HG03469 (cell line): ENCODE data around the gene PHTF2.
"Not testable (repeated sequence)": the region's sequence is repeated elsewhere in the genome, so short reads cannot be mapped to it uniquely, and the experiment has no call there.

Experiments
- ATAC-seq: cut with Tn5 transposase; IDR thresholded peaks from one replicate; pipeline ENCODE4 v1.9.1; 2021; ENCODE audit warnings: mild to moderate bottlenecking, moderate library complexity, moderate number of reproducible peaks; ENCODE audit not compliant: unreplicated experiment

The PHTF2 gene

DNA sequence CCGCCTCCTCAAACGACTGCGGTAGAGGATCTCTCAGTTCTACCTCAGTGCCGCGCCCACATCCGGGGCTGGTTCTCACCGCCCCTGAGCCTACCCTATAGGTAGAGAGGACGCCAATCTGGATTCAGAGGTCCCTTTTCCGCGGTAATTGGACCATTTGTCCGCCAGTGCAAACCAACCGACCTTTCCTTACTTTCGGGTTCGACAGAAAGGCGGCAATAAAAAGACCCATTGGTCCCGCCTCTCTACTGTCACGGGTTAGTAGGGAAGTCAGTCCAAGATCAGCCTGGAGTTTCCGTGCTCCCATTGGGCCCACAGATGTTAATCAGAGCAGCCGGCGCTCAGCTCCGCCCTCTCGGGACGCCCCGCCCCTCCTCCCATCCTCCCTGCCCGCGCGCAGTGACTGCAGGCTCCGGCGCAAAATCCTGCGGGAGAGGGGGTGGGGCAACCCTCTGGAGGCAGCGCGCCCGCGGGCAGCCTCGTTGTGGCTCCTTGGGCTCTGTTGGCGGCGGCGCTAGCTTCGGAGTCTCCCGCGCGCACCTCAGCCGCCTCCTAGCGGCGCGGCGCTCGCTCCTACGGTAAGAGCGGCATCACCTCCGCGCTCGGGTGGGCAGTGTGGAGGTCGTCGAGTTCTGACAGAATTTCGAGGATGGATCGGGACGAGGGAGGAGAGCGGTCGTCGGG lies at the start of gene PHTF2, which contains the start of gene TMEM60:
Gene PHTF2, plus strand, starts transcription at position 380 of the 684 bp plus-strand sequence.
Gene TMEM60, minus strand, starts transcription at position 41 of the 684 bp plus-strand sequence. CDS start 4,061 bp downstream, outside the sequence.
- ATAC-seq, result peak; percentile 80

DNA sequence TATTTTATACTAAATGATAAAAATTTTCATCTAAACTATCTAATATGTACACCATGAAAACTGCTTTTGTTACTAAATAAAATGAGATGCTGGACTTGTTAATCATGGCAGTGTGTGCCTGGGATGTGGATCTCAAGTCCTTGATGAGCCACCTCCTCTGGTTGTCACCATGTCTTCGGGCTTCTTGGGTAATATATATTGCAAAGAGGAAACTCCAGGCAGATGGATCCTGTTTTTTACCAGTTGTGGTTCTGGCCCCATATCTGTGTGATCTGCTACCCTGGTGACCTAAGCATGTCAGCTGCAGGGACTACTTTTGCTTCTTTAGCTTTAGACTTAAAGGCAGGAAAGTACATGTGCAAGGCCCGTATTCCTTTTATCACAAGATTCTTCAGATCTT lies 46.6 kb upstream of the PHTF2 start:
- ATAC-seq, result no peak

DNA sequence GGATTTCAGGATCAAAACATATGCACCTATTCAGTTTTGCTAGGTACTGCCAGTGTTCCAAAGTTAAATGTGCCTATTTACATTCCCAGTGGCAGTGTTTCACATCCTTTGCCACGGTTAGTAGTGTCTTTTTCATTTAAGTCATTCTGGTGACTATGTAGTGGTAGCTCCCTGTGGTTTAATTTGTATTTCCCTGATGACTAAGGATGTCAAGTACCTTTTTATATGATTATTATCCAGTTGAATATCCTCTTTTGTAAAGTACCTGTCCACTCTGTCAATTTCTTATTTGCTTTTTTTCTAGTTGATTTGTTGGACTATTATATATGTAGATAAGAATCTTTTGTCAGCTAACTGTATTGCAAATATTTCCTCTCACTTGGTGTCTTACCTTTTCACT lies 45.4 kb upstream of the PHTF2 start:
- no peak for ATAC-seq

DNA sequence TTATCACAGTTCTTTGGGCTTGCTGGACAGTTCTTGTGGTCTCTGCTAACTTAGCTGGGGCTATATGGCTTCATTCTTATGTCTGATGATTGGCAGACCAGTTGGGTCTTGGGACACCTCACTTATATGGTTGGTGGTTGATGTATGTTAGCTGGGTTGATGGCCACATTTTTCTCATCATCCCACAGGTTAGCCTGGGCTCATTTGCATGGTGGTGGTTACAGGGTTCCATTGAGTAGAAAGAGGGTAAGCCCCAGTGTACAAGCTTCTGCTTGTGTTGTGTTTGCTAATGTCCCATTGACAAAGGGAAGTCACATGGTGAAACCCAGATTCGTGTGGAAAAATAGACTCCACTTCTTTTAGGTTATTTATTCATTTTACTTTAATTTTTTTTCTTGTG lies 41.0 kb upstream of the PHTF2 start:
- peak; percentile 90 for ATAC-seq

DNA sequence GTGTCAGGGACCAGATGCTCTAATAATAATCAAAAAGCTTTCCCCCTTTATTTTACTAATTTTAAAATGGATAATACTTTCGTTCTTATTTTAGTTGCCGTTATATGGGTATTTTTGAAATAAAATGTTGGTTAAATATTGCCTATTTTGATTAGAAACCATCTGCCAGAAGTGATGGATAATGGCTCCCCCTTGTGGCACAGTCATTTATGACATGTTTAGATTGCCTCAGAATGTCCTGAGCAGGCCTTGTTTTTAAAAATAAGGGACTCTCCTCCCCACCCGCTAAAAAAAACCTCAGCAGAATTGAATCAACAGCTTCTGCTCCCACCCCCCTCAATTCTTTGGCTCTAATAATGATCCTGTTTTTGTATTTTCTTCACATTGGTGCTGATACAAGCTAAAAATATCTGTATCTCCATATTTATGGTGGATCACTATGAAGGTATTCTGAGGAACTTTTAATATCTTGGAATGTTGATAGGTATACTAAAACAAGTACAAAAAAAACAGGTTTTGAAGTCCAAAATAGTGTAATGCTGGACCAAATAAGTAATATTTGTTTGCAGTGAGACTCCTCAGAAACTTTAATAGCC lies 39.2 kb upstream of the PHTF2 start:
- no peak for ATAC-seq

DNA sequence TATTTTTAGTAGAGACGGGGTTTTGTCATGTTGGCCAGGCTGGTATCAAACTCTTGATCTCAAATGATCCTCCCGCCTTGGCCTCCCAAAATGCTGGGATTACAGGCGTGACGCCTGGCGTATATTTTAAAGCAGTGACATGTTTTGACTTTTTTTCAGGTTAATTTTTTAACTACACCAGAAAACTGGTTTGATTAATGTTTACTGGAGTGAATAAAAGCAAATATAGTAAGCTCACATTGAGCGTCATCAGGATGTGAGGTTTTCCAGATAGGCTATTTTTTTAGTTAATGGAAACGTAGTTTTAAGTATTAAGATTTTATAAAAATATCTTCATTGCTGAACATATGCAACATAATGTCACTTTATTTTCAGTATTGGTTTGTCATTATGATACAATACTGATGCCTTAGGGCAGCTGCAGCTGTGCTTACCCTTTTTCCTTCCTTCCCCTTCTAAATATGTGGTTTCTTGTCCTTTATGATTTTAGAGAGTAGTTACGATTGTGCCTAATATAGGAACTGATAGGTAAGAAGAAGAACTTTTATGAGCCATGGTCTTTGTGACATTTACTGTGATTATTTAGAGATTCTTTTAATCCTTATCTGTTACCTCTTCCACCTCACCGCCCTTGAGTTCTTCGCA lies 37.6 kb upstream of the PHTF2 start:
- ATAC-seq, result no peak

DNA sequence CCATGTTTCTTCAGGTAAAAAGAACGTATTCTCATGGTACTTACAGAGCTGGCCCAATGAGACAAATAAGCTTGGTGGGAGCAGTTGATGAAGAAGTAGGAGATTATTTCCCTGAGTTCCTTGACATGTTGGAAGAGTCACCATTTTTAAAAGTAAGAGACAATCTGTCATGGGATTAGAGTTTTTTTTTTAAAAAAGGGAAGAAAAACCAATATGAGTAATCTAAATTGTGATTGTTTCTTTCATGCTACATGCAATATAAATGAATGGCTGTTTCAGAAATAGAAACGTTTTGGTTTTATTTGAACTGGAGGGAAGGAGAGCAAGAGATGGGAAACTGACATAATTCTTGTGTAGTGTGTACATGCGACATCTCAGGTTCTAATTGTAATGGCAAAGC lies 33.1 kb upstream of the PHTF2 start:
- ATAC-seq, result no peak

DNA sequence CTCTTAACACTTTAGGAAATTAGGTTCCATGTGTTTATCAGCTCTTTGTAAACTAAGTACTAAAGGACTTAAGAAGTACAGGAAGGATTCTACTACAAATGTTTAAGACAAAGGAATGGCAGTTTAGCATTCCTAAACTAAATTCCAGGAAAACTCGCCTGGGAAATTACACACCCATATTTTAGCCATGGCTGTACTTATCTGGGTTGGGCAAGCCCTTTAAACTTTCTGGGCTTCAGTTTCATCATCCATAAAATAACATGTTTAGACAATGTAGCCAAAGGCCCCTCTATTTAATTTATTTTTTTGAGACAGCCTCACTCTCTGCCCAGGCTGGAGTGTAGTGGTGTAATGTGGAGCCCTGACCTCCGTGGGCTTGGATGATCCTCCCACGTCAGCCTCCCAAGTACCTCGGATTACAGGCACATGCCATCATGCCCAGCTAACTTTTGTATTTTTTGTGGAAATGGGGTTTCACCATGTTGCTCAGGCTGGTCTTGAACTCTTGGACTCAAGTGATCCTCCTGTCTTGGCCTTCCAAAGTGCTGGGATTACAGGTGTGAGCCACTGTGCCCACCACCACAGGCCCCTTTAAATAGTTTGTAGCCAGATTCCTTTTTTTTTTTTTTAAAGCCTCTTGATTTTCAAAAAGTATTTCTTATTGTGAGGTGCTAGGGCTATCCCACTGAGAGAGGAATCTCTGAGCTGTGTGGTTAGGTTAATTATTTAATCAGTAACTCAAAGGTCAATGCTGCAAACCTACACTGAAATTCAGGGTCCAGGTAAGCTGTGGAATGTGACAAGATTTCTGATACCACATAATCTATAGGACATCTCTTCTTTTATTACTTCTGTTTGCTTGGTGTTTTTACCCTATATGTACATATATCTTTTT lies 32.4 kb upstream of the PHTF2 start:
- no peak for ATAC-seq

DNA sequence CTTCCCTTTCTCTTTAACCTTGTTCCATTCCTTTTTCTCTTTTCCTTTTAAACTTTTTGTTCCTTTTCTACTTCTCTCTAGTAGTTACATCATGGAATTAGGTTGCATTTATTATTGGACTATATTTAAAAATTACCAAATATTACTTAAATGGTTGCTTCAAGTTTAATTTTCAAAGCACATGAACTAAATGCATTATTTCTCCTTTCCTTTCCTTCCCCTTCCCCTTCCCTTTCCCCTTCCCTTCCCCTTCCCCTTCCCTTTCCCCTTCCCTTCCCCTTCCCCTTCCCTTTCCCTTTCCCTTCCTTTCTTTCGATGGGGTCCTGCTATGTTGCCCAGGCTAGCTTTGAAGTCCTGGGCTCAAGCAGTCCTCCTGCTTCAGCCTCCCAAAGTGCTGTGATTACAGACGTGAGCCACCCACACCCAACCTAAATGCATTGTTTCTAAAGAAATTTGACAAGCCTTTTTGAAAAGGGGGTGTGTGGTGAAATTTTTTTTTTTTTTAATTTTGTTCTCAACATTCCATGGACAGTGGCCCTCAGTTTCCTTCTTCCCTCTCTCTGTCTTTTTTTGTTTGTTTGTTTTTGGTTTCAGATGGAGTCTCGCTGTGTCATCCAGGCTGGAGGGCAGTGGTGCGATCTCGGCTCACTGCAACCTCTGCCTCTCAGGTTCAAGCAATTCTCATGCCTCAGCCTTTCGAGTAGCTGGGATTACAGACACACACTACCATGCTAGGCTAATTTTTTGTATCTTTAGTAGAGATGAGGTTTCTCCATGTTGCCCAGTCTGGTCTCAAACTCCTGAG lies 31.6 kb upstream of the PHTF2 start:
- no peak for ATAC-seq

DNA sequence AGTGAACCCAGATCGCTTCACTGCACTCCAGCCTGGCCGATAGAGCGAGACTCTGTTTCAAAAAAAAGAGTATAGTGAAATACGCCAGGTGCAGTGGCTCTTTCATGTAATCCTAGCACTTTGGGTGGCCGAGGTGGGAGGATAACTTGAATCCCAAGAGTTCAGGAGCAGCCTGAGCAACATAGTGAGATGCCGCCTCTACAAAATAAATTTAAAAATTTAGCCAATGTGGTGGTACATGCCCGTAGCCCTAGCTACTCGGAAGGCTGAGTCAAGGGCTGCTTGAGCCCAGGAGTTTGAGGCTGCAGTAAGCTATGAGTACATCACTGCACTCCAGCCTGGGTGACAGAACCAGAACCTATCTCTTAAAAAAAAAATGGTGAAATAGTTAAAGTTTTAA lies 28.3 kb upstream of the PHTF2 start:
- no peak for ATAC-seq

DNA sequence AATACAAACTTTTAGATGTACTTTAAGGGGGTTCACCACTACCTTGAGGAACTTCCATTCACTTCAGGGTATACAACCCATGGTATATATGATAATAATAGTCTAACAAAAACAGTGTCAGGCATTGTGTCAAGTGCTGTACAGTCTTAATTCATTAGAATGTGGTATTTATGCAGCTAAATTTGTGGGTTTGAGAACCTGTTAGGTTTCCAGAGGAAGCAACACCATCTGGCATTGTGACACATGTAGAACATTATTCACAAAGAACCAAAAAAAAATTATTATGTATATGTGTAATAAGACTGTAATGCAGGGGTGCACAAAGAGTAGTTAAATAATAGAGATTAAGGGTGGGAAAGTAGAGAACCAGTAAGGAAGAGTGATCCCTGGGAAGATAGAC lies 26.7 kb upstream of the PHTF2 start:
- ATAC-seq, result no peak

DNA sequence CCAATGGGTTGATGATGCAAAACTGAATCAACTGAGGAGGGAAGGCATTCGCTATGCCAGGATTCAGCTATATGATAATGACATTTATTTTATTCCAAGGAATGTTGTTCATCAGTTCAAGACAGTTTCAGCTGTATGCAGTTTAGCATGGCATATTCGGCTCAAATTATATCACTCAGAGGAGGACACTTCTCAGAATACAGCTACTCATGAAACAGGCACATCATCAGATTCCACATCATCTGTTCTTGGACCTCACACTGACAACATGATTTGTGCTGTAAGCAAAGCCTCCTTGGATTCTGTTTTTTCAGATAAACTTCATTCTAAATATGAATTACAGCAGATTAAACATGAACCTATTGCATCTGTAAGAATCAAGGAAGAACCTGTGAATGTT lies 20.0 kb upstream of the PHTF2 start:
- no peak for ATAC-seq

DNA sequence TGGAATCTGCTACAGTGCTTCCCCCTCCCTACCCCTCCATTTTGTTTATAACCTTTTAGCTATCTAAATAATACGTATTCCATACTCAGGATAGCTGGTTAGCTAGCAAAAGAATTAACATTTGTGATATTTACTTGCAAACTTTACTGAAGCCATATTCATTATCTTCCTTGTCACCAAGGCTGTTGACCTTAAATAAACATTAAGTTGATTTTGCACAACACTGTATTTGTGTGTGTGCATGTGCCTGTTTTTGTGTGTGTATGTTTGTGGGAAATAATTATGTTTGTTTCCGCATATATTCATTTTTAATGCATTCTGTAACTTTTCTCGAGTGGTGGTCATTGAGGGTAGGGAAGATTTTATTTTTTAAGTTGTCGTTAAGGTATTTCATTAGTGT lies 16.2 kb upstream of the PHTF2 start:
- no peak for ATAC-seq

DNA sequence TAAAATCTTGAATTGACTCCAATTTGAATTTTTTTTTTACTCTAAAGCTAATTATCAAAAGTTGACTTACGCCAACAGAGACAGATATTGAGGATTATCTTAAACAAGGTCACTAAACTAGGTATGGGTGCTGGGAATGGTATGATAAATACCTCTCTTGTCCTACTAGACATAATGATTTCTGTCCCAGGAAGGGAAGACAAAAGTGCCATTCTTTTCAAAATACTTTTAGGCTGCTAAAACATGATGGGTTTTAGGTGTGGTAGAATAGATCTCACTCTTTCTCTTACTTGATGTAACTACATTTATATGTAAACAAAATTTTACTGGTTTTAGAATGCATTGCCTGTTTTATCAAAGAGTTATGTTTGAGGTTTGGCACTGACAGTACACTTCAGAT lies 15.5 kb upstream of the PHTF2 start:
- no peak for ATAC-seq

DNA sequence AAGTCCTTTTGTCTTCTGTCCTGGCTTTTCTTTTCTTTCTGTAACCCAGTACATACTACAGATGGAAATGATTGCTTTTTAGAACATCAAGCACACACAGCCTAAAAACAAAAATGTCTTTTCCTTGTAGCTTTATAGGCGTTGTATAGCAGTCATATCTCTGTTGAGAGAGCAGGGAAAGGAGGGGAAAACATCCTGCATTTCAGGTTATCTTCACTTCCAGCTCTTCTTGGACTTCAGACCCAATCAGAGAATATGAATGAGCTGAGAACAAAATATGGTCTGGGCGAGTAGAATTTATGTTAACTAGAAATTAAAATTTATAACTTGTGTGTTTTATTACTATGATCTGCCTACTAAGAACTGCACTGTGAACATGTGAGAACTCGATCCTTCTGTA lies 15.0 kb upstream of the PHTF2 start:
- no peak for ATAC-seq

DNA sequence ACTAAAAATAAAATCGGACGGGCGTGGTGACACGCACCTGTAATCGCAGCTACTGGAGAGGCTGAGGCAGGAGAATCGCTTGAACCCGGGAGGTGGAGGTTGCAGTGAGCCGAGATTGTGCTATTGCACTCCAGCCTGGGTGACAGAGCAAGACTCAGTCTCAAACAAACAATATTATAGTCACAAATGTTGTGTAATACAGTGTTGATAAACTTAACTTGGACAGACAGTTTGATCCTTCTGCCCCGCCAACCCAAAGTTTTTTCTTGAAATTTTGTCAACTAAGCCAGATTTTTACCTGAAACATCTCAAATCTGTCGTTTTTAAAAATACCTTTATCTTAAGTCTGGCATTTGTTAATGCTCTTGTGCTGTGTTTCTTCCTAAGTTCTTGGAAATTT lies 14.1 kb upstream of the PHTF2 start:
- not testable (repeated sequence) for ATAC-seq

DNA sequence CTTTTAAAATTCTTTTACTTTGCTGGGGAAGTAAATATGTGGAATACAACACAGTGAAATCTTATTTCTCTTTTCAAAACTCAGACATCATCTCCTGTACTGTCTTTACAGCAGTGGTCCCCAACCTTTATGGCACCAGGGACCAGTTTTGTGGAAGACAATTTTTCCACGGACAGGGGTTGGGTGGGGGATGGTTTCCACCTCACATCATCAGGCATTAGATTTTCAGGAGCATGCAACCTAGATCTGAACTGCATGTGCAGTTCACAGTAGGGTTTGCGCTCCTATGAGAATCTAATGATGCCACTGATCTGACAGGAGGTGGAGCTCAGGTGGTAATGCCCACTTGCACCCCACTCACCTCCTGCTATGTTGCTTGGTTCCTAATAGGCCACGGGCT lies 12.6 kb upstream of the PHTF2 start:
- no peak for ATAC-seq

DNA sequence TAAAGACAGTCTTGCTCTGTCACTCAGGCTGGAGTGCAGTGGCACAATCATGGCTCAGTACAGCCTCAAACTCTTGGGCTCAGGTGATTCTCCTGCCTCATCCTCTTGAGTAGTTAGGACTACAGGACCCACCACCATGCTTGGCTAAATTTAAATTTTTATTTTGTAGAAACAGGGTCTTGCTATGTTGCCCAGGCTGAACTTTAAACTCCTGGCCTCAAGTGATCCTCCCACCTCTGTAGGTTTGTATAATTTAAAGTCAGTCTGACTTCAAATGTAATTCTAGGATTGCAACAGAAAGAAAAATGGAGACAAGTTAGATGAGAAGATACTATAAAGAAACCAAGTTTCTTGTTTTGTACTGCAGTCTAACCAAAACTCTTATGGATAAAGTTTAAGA lies 11.8 kb upstream of the PHTF2 start:
- no peak for ATAC-seq

DNA sequence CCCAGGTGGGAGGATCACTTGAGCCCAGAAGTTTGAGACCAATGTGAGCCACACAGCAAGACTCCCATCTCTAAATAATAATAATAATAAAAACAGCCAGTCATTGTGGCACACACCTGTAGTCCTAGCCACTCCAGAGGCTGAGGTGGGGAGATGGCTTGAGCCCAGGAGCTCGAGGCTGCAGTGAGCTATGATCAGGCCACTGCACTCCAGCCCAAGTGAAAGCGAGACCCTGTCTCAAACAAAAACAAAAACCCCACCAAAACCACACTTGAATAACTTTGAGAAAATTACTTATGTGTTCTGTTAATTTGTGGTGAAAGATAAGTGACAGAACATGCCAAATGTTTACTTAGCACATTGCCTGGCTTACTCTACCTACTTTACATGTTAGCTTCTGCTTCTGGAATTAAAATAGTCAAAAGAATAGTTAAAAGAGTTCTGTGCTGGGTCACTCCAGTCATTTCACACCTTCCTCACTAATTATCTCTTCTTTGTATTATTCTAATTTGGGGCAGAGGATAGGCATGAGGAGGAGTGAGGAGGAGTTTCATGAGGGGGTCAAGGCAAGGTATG lies 10.2 kb upstream of the PHTF2 start:
- ATAC-seq, result no peak

DNA sequence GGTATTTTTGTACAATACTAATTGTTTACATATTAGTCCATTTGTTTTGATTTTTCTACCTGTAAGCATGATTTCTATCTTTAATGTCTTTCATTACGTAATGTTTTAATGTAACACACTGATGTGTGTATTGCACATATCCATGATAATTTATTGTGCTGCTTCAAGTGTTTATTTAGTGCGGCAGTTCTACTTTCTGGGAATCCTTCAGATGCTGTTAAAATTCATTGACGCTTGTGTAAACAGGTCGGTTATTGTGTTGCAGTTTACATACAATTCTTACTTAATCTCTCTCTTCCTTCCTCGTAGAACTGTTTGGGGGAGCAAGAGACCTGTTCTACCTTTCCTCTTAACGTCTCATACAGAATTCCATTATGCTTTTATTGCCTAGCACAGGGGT lies 7.2 kb upstream of the PHTF2 start:
- ATAC-seq, result no peak
